GM12878 (cell line): Measurements from ENCODE around the gene PDE3B. TPM values are rescaled to one million over a fixed set of nuclear protein-coding genes. Genes with fewer than 3 reads are reported as not detected.

Source experiments
- ATAC-seq: fragments of 200-7000 bp; cut with Tn5 transposase; 3 replicates; pipeline ENCODE4 v1.9.1; 2020; ENCODE audit warnings: mild to moderate bottlenecking, moderate library complexity
- BruUV-seq: library from RNA; stranded (reverse); fragments of 400-500 nt; replicated peaks from 2 replicates; lab custom pipeline; 2021; lab: Mats Ljungman, UMichigan
- CTCF ChIA-PET: fragments of 300-600 bp; sonication (Branson Sonifier 250); formaldehyde crosslinking; extraction: SDS; loops from one replicate; lab custom pipeline; 2021; ENCODE audit warnings: inconsistent platforms; lab: Yijun Ruan, JAX
- POLR2A ChIA-PET: fragments of 350-600 bp; formaldehyde crosslinking; extraction: SDS; loops from one replicate; lab custom pipeline; 2021; ENCODE audit warnings: inconsistent platforms; lab: Charles Lee
- RAD21 ChIA-PET: fragments of 300-600 bp; sonication (Branson Sonifier 250); formaldehyde crosslinking; loops from one replicate; lab custom pipeline; 2023; ENCODE audit warnings: antibody characterized with exemption; ENCODE audit not compliant: unreplicated experiment; lab: Charles Lee
- SMC1A ChIA-PET: fragments of 300-600 bp; sonication (Branson Sonifier 250); formaldehyde crosslinking; loops from one replicate; lab custom pipeline; 2023; ENCODE audit not compliant: unreplicated experiment, uncharacterized antibody; lab: Charles Lee
- DNase-seq: peaks from one replicate; pipeline ENCODE4 v3.0.0-alpha.2; 2011; ENCODE audit warnings: low read depth, low spot score
- FAIRE-seq: peaks from 3 replicates; lab custom pipeline; 2011; peaks lifted over from hg19 to GRCh38; lab: Jason Lieb, UNC
- H2AFZ ChIP-seq: 2 replicates; pipeline ENCODE4 v1.6.0; 2011; ENCODE audit warnings: low read depth, low read length, control low read depth; ENCODE audit not compliant: control insufficient read depth
- H3K27ac ChIP-seq: 2 replicates; pipeline ENCODE4 v1.5.1; 2011; ENCODE audit warnings: control low read depth; ENCODE audit not compliant: control insufficient read depth, insufficient read depth
- H3K27me3 ChIP-seq, 2 experiments: replicated peaks in 1 of 2; 2 replicates each; pipeline versions ENCODE4 v1.6.0 to v1.6.1; 2011; ENCODE audit warnings: low read length in 1 of 2; ENCODE audit not compliant: control insufficient read depth in 2 of 2, insufficient read depth in 2 of 2
- H3K36me3 ChIP-seq, 2 experiments: 2 replicates each; pipeline ENCODE4 v1.5.1; 2011; ENCODE audit warnings: low read length in 1 of 2; ENCODE audit not compliant: control insufficient read depth in 2 of 2, insufficient read depth in 2 of 2
- H3K4me1 ChIP-seq: 2 replicates; pipeline ENCODE4 v1.6.1; 2011; ENCODE audit warnings: mild to moderate bottlenecking, low read length, moderate library complexity, mixed read lengths; ENCODE audit not compliant: control insufficient read depth, insufficient read depth
- H3K4me2 ChIP-seq: 2 replicates; pipeline ENCODE4 v1.6.0; 2011; ENCODE audit warnings: control low read depth; ENCODE audit not compliant: control insufficient read depth, insufficient read depth
- H3K4me3 ChIP-seq: fragments of 200-600 bp; sonication (generic); 2 replicates; pipeline ENCODE4 v1.5.1; 2016
- H3K79me2 ChIP-seq: 2 replicates; pipeline ENCODE4 v1.6.0; 2011; ENCODE audit warnings: low read length; ENCODE audit not compliant: control insufficient read depth, insufficient read depth
- H3K9ac ChIP-seq: 2 replicates; pipeline ENCODE4 v1.8.0; 2011; ENCODE audit warnings: low read length, control low read depth, mixed read lengths; ENCODE audit not compliant: control insufficient read depth, insufficient read depth
- H3K9me3 ChIP-seq: replicated peaks from 3 replicates; pipeline ENCODE4 v1.5.1; 2011; ENCODE audit warnings: mild to moderate bottlenecking, low read length; ENCODE audit not compliant: control insufficient read depth, insufficient read depth
- H4K20me1 ChIP-seq: 2 replicates; pipeline ENCODE4 v1.6.0; 2011; ENCODE audit not compliant: control insufficient read depth, insufficient read depth
- RCOR1 ChIP-seq: conservative IDR thresholded peaks from 2 replicates; pipeline ENCODE4 v1.6.1; 2012; ENCODE audit warnings: low read depth, low read length, improper control_type of control experiment
- STAT3 ChIP-seq: IDR thresholded peaks from 2 replicates; pipeline ENCODE4 v1.6.1; 2011; ENCODE audit warnings: low read depth, low read length, improper control_type of control experiment
- SUPT20H ChIP-seq: IDR thresholded peaks from 2 replicates; pipeline ENCODE4 v1.6.1; 2011; ENCODE audit warnings: low read depth, mild to moderate bottlenecking, low read length, moderate library complexity, borderline replicate concordance; ENCODE audit not compliant: control insufficient read depth
- ZNF622 ChIP-seq: fragments of 450-650 bp; IDR thresholded peaks from 2 replicates; pipeline ENCODE4 v1.6.1; 2017; ENCODE audit warnings: mild to moderate bottlenecking, inconsistent platforms
- WGBS: methylation state at CpG from one replicate; pipeline ENCODE4 v1.1.6; 2016; ENCODE audit warnings: low lambda C conversion rate; ENCODE audit not compliant: insufficient replicate concordance, insufficient coverage; ENCODE audit errors: missing lambda C conversion rate; 5-methylcytosine and 5-hydroxymethylcytosine counted together
- in situ Hi-C: fragments of 300-500 bp; cut with MboI; formaldehyde crosslinking; loops from 9 replicates; pipeline ENCODE4 v1.14.3; 2018; ENCODE audit warnings: mixed read lengths
- intact Hi-C: fragments of 100-400 bp; cut with micrococcal nuclease; formaldehyde crosslinking; loops from one replicate; pipeline ENCODE4 v1.14.2; 2022; ENCODE audit not compliant: unreplicated experiment
- polyA plus RNA-seq, 11 experiments: library from polyadenylated mRNA; depleted of rRNA in 4 of 11; unstranded in 6 of 11; stranded (reverse) in 5 of 11; fragments of >200 nt; fragmentation: Nextera tagmentation in 4 of 11; fragmentation: Illumina TruSeq in 1 of 11; extraction: Ambion mirVana in 4 of 11; extraction: Trizol in 1 of 11; gene quantifications; 1 replicate in 1 of 11; 2 replicates in 10 of 11; pipeline versions ENCODE4 v1.2.1 to v1.2.3, GENCODE V29; 2011 to 2016; ENCODE audit warnings: inconsistent platforms in 2 of 11, missing spikeins in 2 of 11, low read depth in 1 of 11
- total RNA-seq, 4 experiments: library from RNA; depleted of rRNA in 3 of 4; stranded (reverse); fragments of >200 nt in 3 of 4; fragmentation: Illumina TruSeq in 1 of 4; extraction: Trizol in 1 of 4; gene quantifications; 2 replicates each; pipeline versions ENCODE4 v1.2.1 to v1.2.3, GENCODE V29; 2013 to 2021
- TF ChIP-seq, protein P1 (sequence below): fragments of 450-650 bp; formaldehyde crosslinking; IDR thresholded peaks from 2 replicates; pipeline ENCODE4 v1.4.0; 2022; ENCODE audit warnings: mild to moderate bottlenecking, moderate library complexity
- TF ChIP-seq, protein P2 (sequence below): fragments of 450-650 bp; IDR thresholded peaks from 2 replicates; pipeline ENCODE4 v1.6.1; 2016; ENCODE audit warnings: mild to moderate bottlenecking, moderate library complexity, borderline replicate concordance

PDE3B gene
- total and polyA plus RNA-seq, 10 of the 15 experiments (the other 5 are each of a cell fraction or from before 2014, with no cell fraction given), result 0.04 to 3.1 (median 1.9) TPM

DNA sequence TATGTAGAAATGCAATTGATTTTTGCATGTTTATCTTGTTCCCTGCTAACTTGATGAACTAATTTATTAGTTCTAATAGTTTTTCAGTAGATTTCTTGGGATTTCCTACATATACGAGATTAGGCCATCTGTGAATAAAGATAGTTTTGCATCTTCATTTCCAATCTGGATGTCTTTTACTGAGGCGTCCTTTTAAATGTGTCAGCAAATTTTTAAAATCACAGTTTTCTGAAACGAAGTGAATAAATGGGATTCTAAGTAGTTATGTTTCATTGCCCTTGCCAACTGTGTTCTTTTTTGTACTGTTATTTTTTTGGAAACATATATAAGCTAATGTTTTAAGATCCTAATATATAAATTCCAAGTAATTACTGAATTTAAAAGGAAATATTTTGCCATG, 198.4 kb downstream of the PDE3B start:
- no peak overlapping the region for H3K9ac ChIP-seq
- H4K20me1 ChIP-seq, result no peaks in the 10 kb centered on the region
- H3K4me2 ChIP-seq, result no peak overlapping the region
- FAIRE-seq (no peak), ATAC-seq (no peak)
- no peaks in the 10 kb centered on the region for H3K9me3 ChIP-seq
- WGBS, result 31% methylated on average over 3 of the region's 3 CpGs
- no peak overlapping the region for H3K27ac ChIP-seq
- no peaks in the 10 kb centered on the region for H3K4me1 ChIP-seq
- RAD21 ChIA-PET, result no interaction called here
- intact Hi-C loops, result no loop called here
- H3K36me3 ChIP-seq, result no peaks in the 10 kb centered on the region
- SMC1A ChIA-PET, result no interaction called here
- H3K79me2 ChIP-seq, result no peaks in the 10 kb centered on the region
- TF ChIP-seq SUPT20H (no peak), STAT3 (no peak)
- TF ChIP-seq, all 136 proteins: peak for 0
- no peak overlapping the region for H3K4me3 ChIP-seq
- ChIA-PET POLR2A (no interaction called here), CTCF (no interaction called here)
- no TSS peak for BruUV-seq
- in situ Hi-C loops, result no loop called here
- H3K27me3 ChIP-seq, result no peaks in the 10 kb centered on the region
- no peak for DNase-seq
- no peak overlapping the region for H2AFZ ChIP-seq

DNA sequence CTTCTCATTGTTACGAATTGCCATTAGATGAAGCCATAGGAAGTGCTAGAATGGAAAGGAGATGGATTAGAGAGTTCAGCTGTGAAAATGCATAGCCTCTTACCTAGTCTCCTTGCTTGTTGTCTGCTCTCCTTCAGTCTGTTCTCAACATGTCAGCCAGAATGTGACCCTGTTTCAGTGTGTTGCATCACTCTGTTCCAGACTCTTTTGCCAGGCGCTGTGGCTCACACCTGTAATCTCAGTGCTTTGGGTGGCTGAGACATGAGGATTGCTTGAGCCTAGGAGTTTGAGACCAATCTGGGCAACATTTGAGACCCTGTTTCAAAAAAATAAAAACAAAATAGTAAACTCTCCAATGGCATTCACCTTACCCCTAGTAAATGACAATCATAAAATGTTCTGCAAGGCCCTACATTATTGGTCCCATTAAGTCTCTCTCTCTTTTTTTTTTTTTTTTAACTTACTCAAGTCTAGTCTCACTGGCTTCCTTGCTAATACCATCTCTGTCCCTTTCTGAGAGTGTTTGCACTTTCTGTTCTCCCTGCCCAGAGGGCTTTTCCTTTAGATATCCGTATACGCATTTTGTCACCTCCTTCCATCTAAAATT, 209.1 kb downstream of the PDE3B start:
- Histone ChIP-seq H3K27ac (no peak overlapping the region), H3K9me3 (no peaks in the 10 kb centered on the region; the same call in 2 of the 3 replicates), H3K27me3 (no peaks in the 10 kb centered on the region; a peak in 1 of 4 replicates), H3K9ac (no peak overlapping the region), H4K20me1 (no peaks in the 10 kb centered on the region), H2AFZ (no peak overlapping the region), H3K36me3 (no peaks in the 10 kb centered on the region), H3K79me2 (no peaks in the 10 kb centered on the region), H3K4me1 (no peaks in the 10 kb centered on the region), H3K4me2 (no peak overlapping the region), H3K4me3 (no peak overlapping the region)
- in situ Hi-C loops (no loop called here), intact Hi-C loops (no loop called here)
- ChIA-PET RAD21 (no interaction called here), SMC1A (no interaction called here), CTCF (no interaction called here), POLR2A (no interaction called here)
- WGBS, result 96% methylated on average over 4 of the region's 4 CpGs
- TF ChIP-seq, protein P1, sequence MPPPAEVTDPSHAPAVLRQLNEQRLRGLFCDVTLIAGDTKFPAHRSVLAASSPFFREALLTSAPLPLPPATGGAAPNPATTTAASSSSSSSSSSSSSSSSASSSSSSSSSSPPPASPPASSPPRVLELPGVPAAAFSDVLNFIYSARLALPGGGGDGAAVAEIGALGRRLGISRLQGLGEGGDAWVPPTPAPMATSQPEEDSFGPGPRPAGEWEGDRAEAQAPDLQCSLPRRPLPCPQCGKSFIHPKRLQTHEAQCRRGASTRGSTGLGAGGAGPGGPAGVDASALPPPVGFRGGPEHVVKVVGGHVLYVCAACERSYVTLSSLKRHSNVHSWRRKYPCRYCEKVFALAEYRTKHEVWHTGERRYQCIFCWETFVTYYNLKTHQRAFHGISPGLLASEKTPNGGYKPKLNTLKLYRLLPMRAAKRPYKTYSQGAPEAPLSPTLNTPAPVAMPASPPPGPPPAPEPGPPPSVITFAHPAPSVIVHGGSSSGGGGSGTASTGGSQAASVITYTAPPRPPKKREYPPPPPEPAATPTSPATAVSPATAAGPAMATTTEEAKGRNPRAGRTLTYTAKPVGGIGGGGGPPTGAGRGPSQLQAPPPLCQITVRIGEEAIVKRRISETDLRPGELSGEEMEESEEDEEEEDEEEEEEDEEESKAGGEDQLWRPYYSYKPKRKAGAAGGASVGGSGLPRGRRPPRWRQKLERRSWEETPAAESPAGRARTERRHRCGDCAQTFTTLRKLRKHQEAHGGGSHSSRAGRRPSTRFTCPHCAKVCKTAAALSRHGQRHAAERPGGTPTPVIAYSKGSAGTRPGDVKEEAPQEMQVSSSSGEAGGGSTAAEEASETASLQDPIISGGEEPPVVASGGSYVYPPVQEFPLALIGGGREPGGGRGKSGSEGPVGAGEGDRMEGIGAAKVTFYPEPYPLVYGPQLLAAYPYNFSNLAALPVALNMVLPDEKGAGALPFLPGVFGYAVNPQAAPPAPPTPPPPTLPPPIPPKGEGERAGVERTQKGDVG, result no peak
- TF ChIP-seq, protein P2, sequence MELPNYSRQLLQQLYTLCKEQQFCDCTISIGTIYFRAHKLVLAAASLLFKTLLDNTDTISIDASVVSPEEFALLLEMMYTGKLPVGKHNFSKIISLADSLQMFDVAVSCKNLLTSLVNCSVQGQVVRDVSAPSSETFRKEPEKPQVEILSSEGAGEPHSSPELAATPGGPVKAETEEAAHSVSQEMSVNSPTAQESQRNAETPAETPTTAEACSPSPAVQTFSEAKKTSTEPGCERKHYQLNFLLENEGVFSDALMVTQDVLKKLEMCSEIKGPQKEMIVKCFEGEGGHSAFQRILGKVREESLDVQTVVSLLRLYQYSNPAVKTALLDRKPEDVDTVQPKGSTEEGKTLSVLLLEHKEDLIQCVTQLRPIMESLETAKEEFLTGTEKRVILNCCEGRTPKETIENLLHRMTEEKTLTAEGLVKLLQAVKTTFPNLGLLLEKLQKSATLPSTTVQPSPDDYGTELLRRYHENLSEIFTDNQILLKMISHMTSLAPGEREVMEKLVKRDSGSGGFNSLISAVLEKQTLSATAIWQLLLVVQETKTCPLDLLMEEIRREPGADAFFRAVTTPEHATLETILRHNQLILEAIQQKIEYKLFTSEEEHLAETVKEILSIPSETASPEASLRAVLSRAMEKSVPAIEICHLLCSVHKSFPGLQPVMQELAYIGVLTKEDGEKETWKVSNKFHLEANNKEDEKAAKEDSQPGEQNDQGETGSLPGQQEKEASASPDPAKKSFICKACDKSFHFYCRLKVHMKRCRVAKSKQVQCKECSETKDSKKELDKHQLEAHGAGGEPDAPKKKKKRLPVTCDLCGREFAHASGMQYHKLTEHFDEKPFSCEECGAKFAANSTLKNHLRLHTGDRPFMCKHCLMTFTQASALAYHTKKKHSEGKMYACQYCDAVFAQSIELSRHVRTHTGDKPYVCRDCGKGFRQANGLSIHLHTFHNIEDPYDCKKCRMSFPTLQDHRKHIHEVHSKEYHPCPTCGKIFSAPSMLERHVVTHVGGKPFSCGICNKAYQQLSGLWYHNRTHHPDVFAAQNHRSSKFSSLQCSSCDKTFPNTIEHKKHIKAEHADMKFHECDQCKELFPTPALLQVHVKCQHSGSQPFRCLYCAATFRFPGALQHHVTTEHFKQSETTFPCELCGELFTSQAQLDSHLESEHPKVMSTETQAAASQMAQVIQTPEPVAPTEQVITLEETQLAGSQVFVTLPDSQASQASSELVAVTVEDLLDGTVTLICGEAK, result no peak
- TF ChIP-seq ZNF622, result no peak
- TF ChIP-seq RCOR1, result no peak
- FAIRE-seq (no peak), ATAC-seq (no peak), DNase-seq (no peak)
- no TSS peak for BruUV-seq
